NCI-H2029 treated with DMSO at 0.1 percent for 48 hours (cell line): Measurements from ENCODE around the gene PHF21A.
"Not testable (repeated sequence)": the region's sequence is repeated elsewhere in the genome, so short reads cannot be mapped to it uniquely, and the experiment has no call there.

ENCODE experiments used
- DNase-seq: peaks from one replicate; lab custom pipeline; 2025; lab: John Stamatoyannopoulos, UW

PHF21A gene

GRCh38 chr11:46120346-46121300 lies 631 bp downstream of the PHF21A start:
- DNase-seq: peak; percentile 66

GRCh38 chr11:46119352-46120216 lies 1.7 kb downstream of the PHF21A start:
- DNase-seq: peak; percentile 11

- no peak for DNase-seq
These were observed 2.4 kb downstream of the PHF21A start for GRCh38 chr11:46118702-46119351.

- DNase-seq: no peak
These were observed 3.4 kb downstream of the PHF21A start for GRCh38 chr11:46117842-46118241.

- not testable (repeated sequence) for DNase-seq
These were observed 4.6 kb downstream of the PHF21A start for GRCh38 chr11:46116712-46117037.

GRCh38 chr11:46116007-46116711 lies 5.1 kb downstream of the PHF21A start:
- no peak for DNase-seq

- no peak for DNase-seq
These were observed 6.3 kb downstream of the PHF21A start for GRCh38 chr11:46114961-46115360.

GRCh38 chr11:46114378-46114777 lies 6.9 kb downstream of the PHF21A start:
- DNase-seq: no peak

GRCh38 chr11:46112961-46113607 lies 8.2 kb downstream of the PHF21A start:
- peak; percentile 6 for DNase-seq

- DNase-seq: no peak
These were observed 12.5 kb downstream of the PHF21A start for GRCh38 chr11:46108751-46109150.

GRCh38 chr11:46107780-46108179 lies 13.5 kb downstream of the PHF21A start:
- DNase-seq: no peak

- no peak for DNase-seq
These were observed 13.9 kb downstream of the PHF21A start for GRCh38 chr11:46107408-46107718.

GRCh38 chr11:46106530-46107407 lies 14.5 kb downstream of the PHF21A start:
- DNase-seq: no peak

- no peak for DNase-seq
These were observed 15.3 kb downstream of the PHF21A start for GRCh38 chr11:46105926-46106325.

- no peak for DNase-seq
These were observed 16.1 kb downstream of the PHF21A start for GRCh38 chr11:46105134-46105628.

GRCh38 chr11:46102843-46103242 lies 18.4 kb downstream of the PHF21A start:
- no peak for DNase-seq

GRCh38 chr11:46100670-46101069 lies 20.6 kb downstream of the PHF21A start:
- DNase-seq: no peak

- DNase-seq: no peak
These were observed 21.3 kb downstream of the PHF21A start for GRCh38 chr11:46099963-46100316.

- no peak for DNase-seq
These were observed 30.9 kb downstream of the PHF21A start for GRCh38 chr11:46090375-46090774.

- no peak for DNase-seq
These were observed 41.6 kb downstream of the PHF21A start for GRCh38 chr11:46079662-46080061.
